ENCODE data around the gene IRAK2. TPM values are rescaled to one million over a fixed set of nuclear protein-coding genes. Genes with fewer than 3 reads are reported as not detected.

Gene IRAK2
- total and polyA plus RNA-seq, 2 of the 8 experiments (the other 6 are each of a cell fraction or from before 2014, with no cell fraction given): 1.5 TPM

GRCh38 chr3:10162185-10162584 is 2.5 kb upstream of the IRAK2 start:
- Histone ChIP-seq H3K27me3 (replicated peaks in 1 of 4; ENCODE audit: control insufficient read depth in 3 of 4, extremely low read depth in 1 of 4, insufficient read depth in 3 of 4, low read length in 3 of 4) (no peaks in the 10 kb centered on the region; a peak in 1 of 7 replicates), H2BK20ac (ENCODE audit: low read length) (no peak overlapping the region), H3K27ac (ENCODE audit: low read depth, low read length) (no peak overlapping the region), H3K4ac (replicated peaks; ENCODE audit: insufficient read length, low read depth, low read length) (no peak overlapping the region), H4K91ac (replicated peaks; ENCODE audit: insufficient read length, low read length) (no peak overlapping the region), H3K9me3 (ENCODE audit: insufficient read depth in 2 of 2, low read depth in 1 of 2, low read length in 1 of 2) (no peaks in the 10 kb centered on the region), H3K4me3 (ENCODE audit: extremely low read depth in 1 of 4, insufficient read depth in 2 of 4, low read depth in 3 of 4, low read length in 4 of 4) (no peak overlapping the region), H3K4me2 (ENCODE audit: insufficient read depth in 1 of 2, low read depth in 2 of 2, low read length in 2 of 2) (no peak overlapping the region), H4K20me1 (replicated peaks in 1 of 2; ENCODE audit: control insufficient read depth in 1 of 2, insufficient read depth in 2 of 2, low read length in 2 of 2) (no peaks in the 10 kb centered on the region), H2BK15ac (ENCODE audit: low read length) (no peak overlapping the region), H3K4me1 (replicated peaks in 1 of 4; ENCODE audit: control insufficient read depth in 3 of 4, insufficient read depth in 4 of 4, low read length in 3 of 4) (no peaks in the 10 kb centered on the region), H3K79me1 (ENCODE audit: low read depth, low read length) (no peaks in the 10 kb centered on the region), H4K8ac (ENCODE audit: extremely low read depth, insufficient read depth, low read length) (no peak overlapping the region), H2BK12ac (ENCODE audit: low read depth, low read length) (no peak overlapping the region), H3K23ac (ENCODE audit: insufficient read length) (no peak overlapping the region), H3K36me3 (ENCODE audit: control insufficient read depth in 2 of 4, insufficient read depth in 4 of 4, low read length in 3 of 4) (no peaks in the 10 kb centered on the region), H2AK5ac (ENCODE audit: low read depth, low read length) (no peak overlapping the region), H3K56ac (replicated peaks; ENCODE audit: insufficient read length, low read depth, low read length) (no peak overlapping the region), H2BK5ac (ENCODE audit: low read depth, low read length) (no peak overlapping the region), H3K18ac (ENCODE audit: extremely low read depth, low read length) (no peak overlapping the region), H3K9ac (replicated peaks in 1 of 4; ENCODE audit: extremely low read depth in 1 of 4, low read depth in 3 of 4, low read length in 3 of 4) (no peak overlapping the region), H4K5ac (ENCODE audit: insufficient read length, low read depth, low read length) (no peak overlapping the region), H3K79me2 (ENCODE audit: control insufficient read depth in 1 of 2, insufficient read depth in 2 of 2, low read length in 2 of 2) (no peaks in the 10 kb centered on the region), H3K14ac (ENCODE audit: insufficient read length) (no peak overlapping the region), H3K23me2 (ENCODE audit: low read depth, low read length) (peaks cover 6% of the 10 kb centered on the region; the same call in 1 of the 2 replicates), H2BK120ac (replicated peaks; ENCODE audit: low read depth, low read length) (no peak overlapping the region), H2AFZ (ENCODE audit: low read length) (no peak overlapping the region)
- ChIA-PET POLR2A (ENCODE audit: partially characterized antibody) (interaction anchor here (1.0 to 1.2 kb wide), 2 partner anchors 9 to 24 kb away, joined by 3 to 5 read pairs; no protein-coding TSS in a partner anchor), CTCF (ENCODE audit: partially characterized antibody) (interaction anchor here (0.9 to 1.5 kb wide), 3 partner anchors 26 to 118 kb away, joined by 3 read pairs; no protein-coding TSS in a partner anchor)
- TF ChIP-seq BCL11A (IDR thresholded peaks at IDR 0.05; ENCODE audit: low read depth in 2 of 2, low read length in 2 of 2) (no peak), FOSL1 (IDR thresholded peaks at IDR 0.05; ENCODE audit: insufficient read depth, low read depth, low read length) (no peak), CTBP2 (IDR thresholded peaks at IDR 0.05; ENCODE audit: borderline replicate concordance, insufficient read depth, insufficient read length, low read length) (no peak), KDM1A (IDR thresholded peaks at IDR 0.05; ENCODE audit: borderline replicate concordance, low read length) (no peak), RBBP5 (IDR thresholded peaks at IDR 0.05; ENCODE audit: borderline replicate concordance, low read depth, low read length) (no peak)
- WGBS, 2 experiments (ENCODE audit: extremely low coverage in 1 of 2, insufficient coverage in 1 of 2, insufficient read length in 1 of 2, insufficient replicate concordance in 2 of 2, low coverage in 1 of 2, low lambda C conversion rate in 2 of 2, missing lambda C conversion rate in 1 of 2): 87% methylated on average over 6 of the region's 6 CpGs; no CpG with 5 or more reads in 1 of the 2 experiments
- FAIRE-seq (no peak), DNase-seq (ENCODE audit: low read depth in 1 of 2, low spot score in 2 of 2) (no peak)

Data from H1 (cell line).